Osteoblast (primary cell): Measurements from ENCODE around the gene MYO15B. TPM values are rescaled to one million over a fixed set of nuclear protein-coding genes. Genes with fewer than 3 reads are reported as not detected.
A peak's percentile ranks its signal among the peaks of the same experiment; 100 is the strongest.

Experiments
- DNase-seq: peaks from one replicate; pipeline ENCODE4 v3.0.0; 2011; ENCODE audit warnings: low spot score, mixed read lengths; ENCODE audit not compliant: insufficient read length; ENCODE audit errors: missing footprints
- H2AFZ ChIP-seq: 2 replicates; pipeline ENCODE4 v1.6.0; 2011; ENCODE audit warnings: mild to moderate bottlenecking, low read length
- H3K27ac ChIP-seq: 2 replicates; pipeline ENCODE4 v1.5.1; 2011; ENCODE audit warnings: mild to moderate bottlenecking, low read depth, low read length, moderate library complexity
- H3K27me3 ChIP-seq: 2 replicates; pipeline ENCODE4 v1.6.0; 2012; ENCODE audit warnings: mild to moderate bottlenecking, control low read depth, inconsistent platforms, low read length, moderate library complexity; ENCODE audit not compliant: insufficient read depth
- H3K36me3 ChIP-seq: 2 replicates; pipeline ENCODE4 v1.5.1; 2011; ENCODE audit warnings: mild to moderate bottlenecking, low read length, control low read depth, moderate library complexity; ENCODE audit not compliant: insufficient read depth
- H3K4me1 ChIP-seq: 2 replicates; pipeline ENCODE4 v1.5.1; 2011; ENCODE audit warnings: mild to moderate bottlenecking, low read length, control low read depth, moderate library complexity; ENCODE audit not compliant: insufficient read depth
- H3K4me2 ChIP-seq: 2 replicates; pipeline ENCODE4 v1.6.0; 2011; ENCODE audit warnings: mild to moderate bottlenecking, low read length; ENCODE audit not compliant: insufficient read depth
- H3K4me3 ChIP-seq: fragments of 200-600 bp; sonication (generic); 3 replicates; pipeline ENCODE4 v1.5.1; 2012; ENCODE audit warnings: mild to moderate bottlenecking, low read length, inconsistent platforms; ENCODE audit not compliant: insufficient read depth
- H3K79me2 ChIP-seq: 2 replicates; pipeline ENCODE4 v1.6.0; 2012; ENCODE audit warnings: mild to moderate bottlenecking, low read length, control low read depth, inconsistent platforms; ENCODE audit not compliant: insufficient read depth
- H3K9me3 ChIP-seq: 2 replicates; pipeline ENCODE4 v1.5.1; 2011; ENCODE audit warnings: low read depth, low read length, control low read depth
- H4K20me1 ChIP-seq: 2 replicates; pipeline ENCODE4 v1.6.0; 2012; ENCODE audit warnings: mild to moderate bottlenecking, low read length, control low read depth; ENCODE audit not compliant: insufficient read depth
- total RNA-seq: library from RNA; depleted of rRNA; stranded (reverse); fragments of >200 nt; gene quantifications from 2 replicates; pipeline ENCODE4 v1.2.3, GENCODE V29; 2012
- TF ChIP-seq, protein P1 (sequence below): IDR thresholded peaks from 2 replicates; pipeline ENCODE4 v1.5.1; 2011; ENCODE audit warnings: mild to moderate bottlenecking, low read depth, low read length, moderate library complexity; ENCODE audit errors: extremely low read depth

Gene MYO15B
- total RNA-seq, 1 donor: 1.4 TPM

DNA sequence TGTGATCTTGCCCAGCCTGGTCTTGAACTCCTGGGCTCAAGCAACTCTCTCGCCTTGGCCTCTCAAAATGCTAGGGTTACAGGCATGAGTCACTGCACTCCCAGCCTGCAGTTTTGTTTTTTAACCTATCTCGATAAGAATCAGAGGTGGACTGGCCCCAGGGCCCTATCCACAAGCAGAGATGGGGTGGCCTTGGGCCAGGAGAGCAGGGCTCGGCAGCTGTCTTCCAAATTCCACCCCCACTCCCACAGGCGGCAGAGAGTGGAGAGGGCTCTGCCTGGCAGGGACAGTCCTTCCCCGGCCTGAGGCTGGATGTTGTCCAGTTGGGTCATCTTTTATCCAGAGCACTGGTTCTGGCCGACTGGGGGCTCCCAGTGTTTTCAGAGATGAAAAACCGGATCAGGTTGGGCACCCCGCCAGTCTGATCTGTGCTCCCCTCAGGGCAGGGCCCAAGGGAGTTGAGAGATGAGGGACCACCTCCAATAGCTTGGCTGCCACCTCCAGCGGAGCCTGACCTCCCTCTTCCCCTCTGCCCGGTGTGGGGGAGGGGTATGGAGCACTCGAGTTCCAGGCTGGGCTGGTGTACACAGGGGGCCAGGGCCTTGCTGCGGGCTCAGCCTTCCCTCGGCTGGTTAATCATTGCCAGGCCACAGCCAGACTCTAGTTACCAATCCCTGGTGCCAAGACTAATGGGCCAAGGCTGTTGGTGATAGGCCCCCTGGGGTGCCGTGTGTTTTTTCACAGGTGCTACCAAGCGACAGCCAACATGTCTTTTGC, 30.3 kb upstream of the MYO15B start:
- peaks cover 6% of the 10 kb centered on the region for H3K4me1 ChIP-seq
- TF ChIP-seq, protein P1, sequence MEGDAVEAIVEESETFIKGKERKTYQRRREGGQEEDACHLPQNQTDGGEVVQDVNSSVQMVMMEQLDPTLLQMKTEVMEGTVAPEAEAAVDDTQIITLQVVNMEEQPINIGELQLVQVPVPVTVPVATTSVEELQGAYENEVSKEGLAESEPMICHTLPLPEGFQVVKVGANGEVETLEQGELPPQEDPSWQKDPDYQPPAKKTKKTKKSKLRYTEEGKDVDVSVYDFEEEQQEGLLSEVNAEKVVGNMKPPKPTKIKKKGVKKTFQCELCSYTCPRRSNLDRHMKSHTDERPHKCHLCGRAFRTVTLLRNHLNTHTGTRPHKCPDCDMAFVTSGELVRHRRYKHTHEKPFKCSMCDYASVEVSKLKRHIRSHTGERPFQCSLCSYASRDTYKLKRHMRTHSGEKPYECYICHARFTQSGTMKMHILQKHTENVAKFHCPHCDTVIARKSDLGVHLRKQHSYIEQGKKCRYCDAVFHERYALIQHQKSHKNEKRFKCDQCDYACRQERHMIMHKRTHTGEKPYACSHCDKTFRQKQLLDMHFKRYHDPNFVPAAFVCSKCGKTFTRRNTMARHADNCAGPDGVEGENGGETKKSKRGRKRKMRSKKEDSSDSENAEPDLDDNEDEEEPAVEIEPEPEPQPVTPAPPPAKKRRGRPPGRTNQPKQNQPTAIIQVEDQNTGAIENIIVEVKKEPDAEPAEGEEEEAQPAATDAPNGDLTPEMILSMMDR: no peak
- H3K4me3 ChIP-seq: no peak overlapping the region
- H3K27me3 ChIP-seq: no peaks in the 10 kb centered on the region
- peak; percentile 91 for DNase-seq
- no peaks in the 10 kb centered on the region for H3K9me3 ChIP-seq
- no peak overlapping the region for H3K27ac ChIP-seq
- H3K36me3 ChIP-seq: no peaks in the 10 kb centered on the region
- H4K20me1 ChIP-seq: no peaks in the 10 kb centered on the region
- no peak overlapping the region for H2AFZ ChIP-seq
- no peak overlapping the region for H3K4me2 ChIP-seq
- H3K79me2 ChIP-seq: no peaks in the 10 kb centered on the region

DNA sequence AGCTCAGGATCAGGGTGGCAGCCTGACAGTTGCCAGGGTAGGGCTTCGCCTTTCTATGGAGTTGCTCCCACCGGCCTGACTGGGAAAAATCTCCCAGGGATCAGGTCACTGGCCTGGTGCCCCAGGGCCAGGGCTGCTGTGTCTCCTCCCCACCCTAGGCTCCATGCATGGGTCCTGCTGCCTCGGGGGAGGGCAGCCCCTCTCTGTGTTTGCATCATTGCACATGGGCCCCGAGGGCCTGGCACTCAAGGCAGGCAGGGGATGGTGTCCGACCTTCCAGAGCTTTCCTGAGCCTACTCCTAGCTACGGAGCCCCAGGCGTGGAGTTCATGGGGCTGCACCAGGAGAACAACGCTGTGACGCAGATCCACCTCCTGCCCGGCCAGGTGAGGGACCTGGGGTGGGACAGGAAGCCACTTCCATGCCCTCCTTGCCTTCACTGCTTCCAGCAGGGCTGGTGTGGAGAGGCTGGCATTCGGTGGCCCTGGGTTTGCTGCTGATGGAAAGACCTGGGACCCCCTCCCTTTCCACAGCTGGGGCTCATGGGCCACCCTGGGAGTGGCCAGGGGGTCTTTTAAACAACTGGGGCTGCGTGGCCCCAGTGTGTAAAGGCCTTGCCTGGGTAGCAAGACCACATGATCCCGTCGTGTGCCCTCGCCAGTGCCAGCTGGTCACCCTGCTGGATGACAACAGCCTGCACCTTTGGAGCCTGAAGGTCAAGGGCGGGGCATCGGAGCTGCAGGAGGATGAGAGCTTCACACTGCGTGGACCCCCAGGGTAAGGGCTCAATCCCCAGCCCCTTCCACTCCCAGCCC, 29.5 kb upstream of the MYO15B start:
- H2AFZ ChIP-seq: no peak overlapping the region
- peak; percentile 76 for DNase-seq
- no peak overlapping the region for H3K4me3 ChIP-seq
- no peaks in the 10 kb centered on the region for H4K20me1 ChIP-seq
- no peaks in the 10 kb centered on the region for H3K79me2 ChIP-seq
- H3K9me3 ChIP-seq: no peaks in the 10 kb centered on the region
- TF ChIP-seq, protein P1: no peak
- no peak overlapping the region for H3K4me2 ChIP-seq
- no peaks in the 10 kb centered on the region for H3K36me3 ChIP-seq
- no peaks in the 10 kb centered on the region for H3K27me3 ChIP-seq
- H3K4me1 ChIP-seq: peaks cover 7% of the 10 kb centered on the region
- no peak overlapping the region for H3K27ac ChIP-seq

DNA sequence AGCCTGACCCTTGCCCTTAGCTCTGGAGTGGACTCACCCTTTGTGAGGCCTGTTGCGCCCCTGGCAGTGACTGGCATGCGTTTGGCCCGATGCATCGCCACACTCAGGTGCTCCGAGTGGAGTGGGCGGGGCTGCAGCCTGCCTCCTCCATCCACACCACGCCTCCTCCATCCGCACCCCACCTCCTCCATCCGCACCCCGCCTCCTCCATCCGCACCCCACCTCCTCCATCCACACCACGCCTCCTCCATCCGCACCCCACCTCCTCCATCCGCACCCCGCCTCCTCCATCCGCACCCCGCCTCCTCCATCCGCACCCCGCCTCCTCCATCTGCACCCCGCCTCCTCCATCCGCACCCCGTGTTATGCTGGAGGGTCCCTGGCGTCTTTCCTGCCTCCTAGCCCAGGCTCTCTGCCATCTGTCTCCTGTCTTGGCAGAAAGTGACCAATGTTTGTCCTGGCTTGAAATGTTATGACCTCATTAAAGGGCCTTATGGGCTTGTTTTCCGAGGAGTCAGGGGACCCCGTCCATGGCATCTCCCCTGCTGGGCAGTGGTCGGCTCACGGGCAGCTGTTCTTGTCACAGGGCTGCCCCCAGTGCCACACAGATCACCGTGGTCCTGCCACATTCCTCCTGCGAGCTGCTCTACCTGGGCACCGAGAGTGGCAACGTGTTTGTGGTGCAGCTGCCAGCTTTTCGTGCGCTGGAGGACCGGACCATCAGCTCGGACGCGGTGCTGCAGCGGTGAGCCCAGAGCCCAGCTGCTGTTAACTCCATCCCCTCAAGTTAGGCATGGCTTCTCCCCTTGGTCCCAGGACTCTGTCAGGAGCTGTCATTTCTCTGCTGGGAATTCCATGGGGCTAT, 28.7 kb upstream of the MYO15B start:
- no peak overlapping the region for H3K4me3 ChIP-seq
- peak; percentile 75 for DNase-seq
- H3K4me1 ChIP-seq: peaks cover 7% of the 10 kb centered on the region
- H3K4me2 ChIP-seq: no peak overlapping the region
- H3K27ac ChIP-seq: no peak overlapping the region
- H3K9me3 ChIP-seq: no peaks in the 10 kb centered on the region
- H3K79me2 ChIP-seq: no peaks in the 10 kb centered on the region
- no peak overlapping the region for H2AFZ ChIP-seq
- no peaks in the 10 kb centered on the region for H3K36me3 ChIP-seq
- TF ChIP-seq, protein P1: no peak
- H4K20me1 ChIP-seq: no peaks in the 10 kb centered on the region
- no peaks in the 10 kb centered on the region for H3K27me3 ChIP-seq
